Fibroblast of upper back skin (primary cell): ENCODE measurements around the gene PYGB.
"Not testable (repeated sequence)": the region's sequence is repeated elsewhere in the genome, so short reads cannot be mapped to it uniquely, and the experiment has no call there.

ENCODE experiments used
- DNase-seq: peaks from one replicate; pipeline ENCODE4 v3.0.0-alpha.2; 2013

Gene PYGB

DNA sequence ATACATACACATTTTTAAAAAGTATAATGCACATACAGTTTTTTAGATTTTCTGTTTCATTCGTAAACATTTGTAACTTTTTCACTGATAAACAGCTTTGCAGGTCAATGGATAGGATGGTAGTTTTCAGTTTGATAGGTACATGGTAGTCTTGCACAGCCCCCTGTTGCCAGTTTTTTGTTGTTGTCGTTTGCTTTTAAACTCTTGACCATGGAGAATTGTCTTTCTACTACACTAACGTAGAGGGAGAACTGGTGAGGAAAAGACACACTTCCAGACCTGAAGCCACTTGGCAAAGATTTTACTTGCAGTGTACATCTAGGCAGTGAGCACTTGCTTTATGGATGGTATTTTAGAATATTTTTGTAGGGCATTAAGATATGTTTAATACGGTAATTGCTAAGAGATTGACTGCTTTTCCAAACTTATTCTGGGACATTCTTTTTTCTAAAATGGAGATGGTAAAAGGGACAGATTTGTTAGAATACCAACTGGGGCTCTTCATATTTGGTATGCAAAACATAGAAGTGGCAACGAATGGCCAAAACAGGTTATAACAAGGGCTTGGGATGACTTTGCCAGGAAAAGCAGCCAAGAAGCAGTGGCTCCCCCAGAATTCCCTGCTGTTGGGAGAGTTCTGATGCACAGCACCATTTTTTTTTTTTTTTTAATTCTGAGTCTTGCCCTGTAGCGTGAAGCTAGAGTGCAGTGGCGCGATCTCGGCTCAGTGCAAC is 1.5 kb downstream of the PYGB start:
- no peak for DNase-seq

DNA sequence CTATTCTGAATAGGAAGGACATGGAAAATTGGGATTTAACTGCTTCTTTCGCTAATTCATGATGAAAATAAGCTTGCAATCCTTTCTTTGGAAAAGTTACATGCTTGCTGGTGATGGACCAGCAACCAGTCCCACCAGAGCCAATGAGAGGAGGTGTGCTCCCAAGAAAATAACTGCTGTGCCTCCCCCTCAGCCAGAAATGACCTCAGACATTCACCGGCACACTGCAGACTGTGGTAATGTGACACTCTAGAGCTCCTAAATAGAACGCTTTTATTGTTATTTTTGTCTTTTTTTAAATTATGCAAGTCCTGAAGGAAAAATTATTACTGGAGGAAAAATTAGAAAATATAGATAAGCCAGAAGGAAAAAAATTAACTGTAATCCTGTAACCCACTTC is 2.6 kb downstream of the PYGB start:
- DNase-seq = no peak

DNA sequence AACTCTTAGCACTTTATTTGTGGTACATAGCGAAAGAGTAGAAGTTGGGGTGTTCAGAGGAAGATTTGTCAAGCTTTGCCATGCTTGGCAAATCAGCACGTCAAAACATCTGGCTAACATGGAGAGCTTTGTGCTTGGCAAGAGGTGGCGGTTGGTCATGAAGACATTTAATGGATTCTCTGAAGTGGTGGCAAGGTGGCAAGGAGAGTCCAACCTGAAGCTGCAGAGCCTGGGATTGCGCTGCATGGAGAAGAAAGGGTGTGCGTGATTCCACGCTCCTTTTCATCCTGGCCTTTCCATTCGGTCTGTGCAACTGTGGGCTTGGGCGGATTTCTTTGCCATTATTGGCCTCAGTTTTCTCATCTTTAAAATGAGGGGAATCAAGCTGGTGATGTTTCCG is 3.1 kb downstream of the PYGB start:
- DNase-seq = no peak

DNA sequence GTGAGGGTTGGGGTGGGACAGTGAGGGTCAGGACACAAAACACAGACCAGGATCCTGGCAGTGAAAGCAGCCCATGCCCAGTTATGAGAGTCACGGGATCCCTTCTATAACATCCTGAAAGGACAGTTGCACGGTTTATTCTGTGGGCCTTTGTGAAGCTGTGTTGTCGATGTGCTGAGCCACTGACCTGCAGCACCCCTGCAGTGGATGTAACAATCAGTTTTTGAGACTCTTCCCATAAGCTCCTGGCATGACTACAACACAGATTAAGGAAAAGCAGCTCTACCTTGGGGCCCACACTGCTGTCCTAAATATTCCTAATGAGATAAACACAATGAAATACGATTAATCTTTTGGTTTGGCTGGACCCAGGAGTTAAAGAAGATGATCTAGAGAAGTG is 3.7 kb downstream of the PYGB start:
- no peak for DNase-seq

DNA sequence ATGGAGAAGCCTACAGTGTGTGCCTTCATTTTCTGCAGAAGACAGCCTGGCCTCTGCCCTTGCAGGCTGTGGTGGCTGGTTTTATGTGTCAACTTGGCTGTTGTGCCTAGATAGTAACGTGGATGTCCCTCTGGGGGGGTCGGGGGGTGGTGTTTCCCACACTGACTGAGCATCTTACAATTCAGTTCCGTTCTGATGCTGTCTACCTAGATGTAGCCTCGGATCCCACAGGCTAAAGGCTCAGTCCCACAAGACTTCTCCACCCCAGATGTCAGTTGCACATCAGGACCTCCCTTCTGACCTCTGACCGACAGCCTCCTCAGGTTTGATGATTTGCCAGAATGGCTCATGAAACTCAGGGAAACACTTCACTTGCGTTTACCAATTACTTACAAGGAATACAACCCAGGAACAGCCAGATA is 4.4 kb downstream of the PYGB start:
- DNase-seq = no peak

DNA sequence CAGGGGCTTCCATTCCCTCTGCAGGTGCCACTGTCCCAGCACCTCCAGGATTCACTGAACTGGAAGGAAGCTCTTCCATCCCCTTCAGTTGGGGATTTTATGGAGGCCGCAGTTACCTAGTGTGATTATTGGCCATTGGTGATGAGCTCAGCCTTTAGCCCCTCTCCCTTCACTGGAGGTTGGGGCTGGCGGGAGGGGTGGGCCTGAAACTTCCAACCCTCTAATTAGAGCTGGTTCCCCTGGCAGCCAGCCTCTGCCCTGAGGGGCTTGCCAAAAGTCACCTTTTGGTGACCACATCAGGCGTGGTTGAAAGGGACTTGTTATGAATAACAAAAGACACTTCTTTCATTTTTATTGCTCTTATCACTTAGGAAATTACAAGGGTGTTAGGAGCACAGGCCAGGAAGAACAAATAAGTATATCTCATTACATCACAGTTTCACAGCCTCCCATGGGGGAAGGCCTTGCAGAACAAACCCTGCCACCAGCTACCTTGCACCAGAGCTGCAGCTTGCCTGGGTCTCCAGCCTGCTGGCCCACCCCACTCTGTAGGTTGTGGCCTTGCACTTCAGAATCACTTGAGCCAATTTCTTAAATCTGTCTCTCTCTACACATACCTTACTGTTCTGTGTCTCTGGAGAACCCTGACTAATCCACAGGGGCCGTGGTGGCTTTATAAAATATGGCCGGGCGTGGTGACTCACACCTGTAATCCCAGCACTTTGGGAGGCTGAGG is 5.0 kb downstream of the PYGB start:
- no peak for DNase-seq

DNA sequence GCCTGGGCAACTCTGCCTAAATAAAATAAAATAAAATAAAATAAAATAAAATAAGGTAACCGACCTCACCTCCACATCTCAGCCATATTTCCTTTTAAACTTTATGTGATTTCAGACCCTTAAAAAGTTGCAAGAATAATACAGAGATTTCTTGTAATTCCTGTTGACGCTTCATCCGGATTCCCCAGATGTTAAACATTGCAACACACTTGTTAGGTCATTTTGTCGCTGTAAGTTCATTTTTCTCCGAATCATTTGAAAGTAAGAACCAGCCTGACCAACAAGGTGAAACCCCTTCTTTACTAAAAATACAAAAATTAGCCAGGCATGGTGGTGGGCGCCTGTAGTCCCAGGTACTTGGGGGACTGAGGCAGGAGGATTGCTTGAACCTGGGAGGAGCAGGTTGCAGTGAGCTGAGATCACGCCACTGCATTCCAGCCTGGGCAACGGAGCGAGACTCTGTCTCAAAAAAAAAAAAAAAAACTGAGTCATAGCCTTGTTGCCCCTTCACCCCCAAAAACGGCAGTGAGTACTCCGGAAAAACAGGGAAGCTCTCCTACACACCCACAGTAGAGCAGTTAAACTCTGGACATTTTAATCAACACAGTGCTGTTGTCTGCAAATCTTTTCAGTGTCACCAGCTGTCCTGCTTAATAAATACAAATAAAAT is 5.9 kb downstream of the PYGB start:
- DNase-seq = no peak

DNA sequence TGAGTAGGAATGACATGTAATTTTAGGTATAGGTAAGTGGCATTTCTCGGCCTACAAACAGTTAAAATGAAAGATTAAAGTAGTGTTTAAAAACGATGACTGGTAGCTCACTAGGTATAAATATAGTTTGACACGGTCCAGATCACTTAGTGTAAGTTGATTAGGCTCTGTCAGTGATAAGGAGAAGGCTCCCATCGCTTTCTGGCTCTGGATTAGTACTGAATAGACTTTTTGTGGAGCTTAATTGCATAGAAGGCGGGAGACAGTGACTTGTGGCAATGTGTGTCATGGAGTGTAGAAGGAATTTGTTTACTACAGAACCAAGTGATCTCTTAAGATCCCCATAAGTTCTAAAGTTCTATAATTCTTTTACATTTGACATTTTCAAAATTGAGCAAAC is 6.7 kb downstream of the PYGB start:
- DNase-seq = no peak

DNA sequence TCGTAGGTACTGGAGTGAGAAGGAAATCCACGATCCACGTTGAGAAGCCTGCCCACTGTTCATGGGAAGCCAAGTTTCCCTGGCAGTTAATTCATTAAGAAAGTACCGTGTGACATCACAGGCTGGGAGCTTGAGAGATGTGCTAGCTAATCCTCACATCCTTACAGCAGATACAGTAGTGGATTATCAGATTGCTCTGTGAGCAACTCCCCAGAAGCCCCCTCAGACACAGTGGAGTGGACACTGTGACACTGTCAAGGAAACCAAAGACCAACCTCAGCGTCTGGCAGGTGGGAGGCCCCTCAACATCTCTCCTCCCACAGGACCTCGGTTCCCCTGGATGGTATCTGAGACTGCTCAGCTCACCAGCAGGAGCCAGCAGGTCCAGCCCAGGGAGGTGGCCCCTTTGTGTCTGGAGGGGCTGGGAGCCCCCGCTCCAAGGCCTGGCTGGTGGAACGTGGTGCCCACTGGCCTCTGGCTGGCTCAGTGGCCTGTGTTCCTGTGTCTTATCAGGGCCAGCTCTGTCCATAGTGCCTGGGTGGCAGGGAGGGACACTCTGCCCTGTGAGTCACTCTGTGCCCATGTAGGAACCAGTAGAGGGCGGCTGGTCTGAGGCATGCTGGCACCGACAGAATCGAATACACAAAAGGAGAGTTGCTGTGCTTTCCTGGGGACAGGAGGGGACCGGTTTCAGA is 7.2 kb downstream of the PYGB start:
- no peak for DNase-seq

DNA sequence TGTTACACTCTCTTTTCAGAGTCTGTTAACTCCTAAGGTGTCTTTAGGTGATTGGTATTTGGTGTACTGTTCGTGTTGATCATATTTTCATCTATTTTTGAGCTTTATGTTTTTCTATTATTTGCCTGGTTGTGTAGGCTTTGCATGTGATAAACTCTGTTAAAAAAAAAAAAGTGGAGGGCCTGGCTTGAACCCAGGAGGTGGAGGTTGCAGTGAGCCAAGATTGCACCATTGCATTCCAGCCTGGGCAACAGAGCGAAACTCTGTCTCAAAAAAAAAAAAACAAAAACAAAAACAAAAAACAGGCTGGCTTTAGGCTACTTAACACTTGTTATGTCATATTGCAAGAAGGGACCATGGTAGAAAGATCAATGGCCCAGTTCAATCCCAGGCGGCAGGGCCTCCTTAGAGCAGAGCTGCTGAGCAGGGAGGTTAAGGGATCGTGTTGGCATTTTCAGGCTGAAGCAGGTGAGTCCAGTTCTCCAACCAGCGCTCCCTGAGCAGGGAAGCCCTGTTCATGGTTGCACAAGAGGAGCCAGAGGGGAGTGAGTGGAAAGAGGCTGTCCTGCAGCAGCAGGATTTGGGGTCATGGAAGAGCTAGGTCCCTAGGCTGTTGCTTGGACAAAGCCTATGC is 8.5 kb downstream of the PYGB start:
- DNase-seq = no peak

DNA sequence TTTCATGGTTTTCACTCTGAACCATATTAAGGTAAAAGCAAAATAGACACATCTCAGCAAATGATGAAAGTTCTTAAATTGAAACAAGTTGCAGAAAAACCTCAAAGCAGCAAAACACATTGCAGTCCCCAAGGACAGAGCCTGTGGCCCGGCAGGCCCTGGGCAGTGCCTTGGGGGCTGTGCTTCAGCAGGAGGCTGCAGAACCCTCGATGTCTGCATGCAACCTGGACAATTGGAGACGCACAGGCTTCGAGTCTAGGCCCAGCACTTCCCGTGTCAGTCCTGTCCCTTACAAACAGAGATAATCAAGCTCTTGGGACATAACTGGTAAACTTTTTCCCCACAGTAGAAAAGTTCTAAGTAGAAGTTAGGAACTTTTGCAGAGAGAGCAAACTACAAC is 9.2 kb downstream of the PYGB start:
- no peak for DNase-seq

DNA sequence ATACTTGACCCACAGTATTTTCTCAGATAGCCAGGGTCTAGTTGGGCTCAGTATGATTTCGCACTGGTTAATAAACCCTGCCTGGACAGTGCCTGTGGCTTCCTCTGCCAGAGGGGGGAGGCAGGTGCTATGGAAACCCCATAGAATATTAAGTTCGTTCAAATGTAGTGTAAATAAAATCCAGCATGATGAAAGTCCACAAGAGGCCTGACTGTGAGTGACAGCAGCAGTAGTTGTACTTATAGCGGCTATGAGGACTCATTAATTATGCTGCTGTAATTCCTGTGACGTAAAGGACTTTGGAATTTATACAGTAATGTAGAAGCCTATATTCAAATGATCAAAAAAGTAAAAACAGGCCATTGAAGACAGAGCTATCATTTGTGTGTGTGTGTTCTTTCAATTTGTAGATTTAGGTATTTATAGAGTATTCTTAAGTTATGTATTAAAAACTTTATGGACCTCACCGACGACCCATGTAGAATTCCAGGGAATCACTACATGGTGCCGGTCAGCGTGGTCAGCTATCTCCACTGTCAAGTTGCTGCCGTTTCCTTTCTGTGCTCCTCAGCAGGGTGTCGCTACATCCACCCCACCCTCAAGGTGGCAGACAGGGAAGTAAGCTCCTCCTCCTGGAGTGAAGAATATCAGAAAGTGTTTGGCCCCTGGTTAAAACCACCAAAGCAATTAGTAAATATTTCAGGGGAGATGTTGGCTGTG is 10.0 kb downstream of the PYGB start:
- no peak for DNase-seq

DNA sequence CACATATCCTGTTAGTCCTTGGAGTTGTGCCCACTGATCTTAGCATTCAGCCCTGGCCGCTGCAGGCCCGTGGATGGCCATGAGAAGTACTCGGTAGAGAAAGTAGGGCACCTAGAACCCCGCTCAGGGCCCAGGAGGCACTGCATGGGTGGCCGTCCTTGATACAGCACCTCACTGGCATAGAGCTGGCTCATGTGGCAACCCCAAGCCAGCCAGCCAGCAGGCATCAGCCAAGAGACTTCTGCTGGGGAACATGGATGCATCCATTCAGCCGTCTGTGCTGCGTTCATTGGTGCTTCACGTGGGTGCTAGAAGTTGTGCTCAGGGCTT is 10.6 kb downstream of the PYGB start:
- no peak for DNase-seq

DNA sequence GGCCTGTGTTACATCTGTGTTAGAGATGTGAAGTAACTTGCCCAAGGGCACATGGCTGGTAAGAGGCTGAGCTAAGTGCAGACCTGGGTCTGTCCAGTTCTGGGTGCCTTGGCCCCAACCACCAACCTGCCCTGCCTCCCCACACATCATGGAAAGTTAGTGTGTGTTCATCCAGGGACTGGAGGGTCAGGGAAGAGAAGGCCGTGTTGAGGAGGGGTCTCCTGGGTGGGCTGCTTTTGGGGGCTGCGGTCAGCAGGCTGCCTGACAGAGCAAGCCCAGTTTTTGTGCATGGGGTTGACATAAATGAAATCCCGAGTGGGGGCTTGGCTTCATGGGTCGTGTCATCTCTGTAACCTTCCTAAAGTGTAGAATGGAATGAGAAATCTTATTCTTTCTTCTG is 10.9 kb downstream of the PYGB start:
- no peak for DNase-seq

DNA sequence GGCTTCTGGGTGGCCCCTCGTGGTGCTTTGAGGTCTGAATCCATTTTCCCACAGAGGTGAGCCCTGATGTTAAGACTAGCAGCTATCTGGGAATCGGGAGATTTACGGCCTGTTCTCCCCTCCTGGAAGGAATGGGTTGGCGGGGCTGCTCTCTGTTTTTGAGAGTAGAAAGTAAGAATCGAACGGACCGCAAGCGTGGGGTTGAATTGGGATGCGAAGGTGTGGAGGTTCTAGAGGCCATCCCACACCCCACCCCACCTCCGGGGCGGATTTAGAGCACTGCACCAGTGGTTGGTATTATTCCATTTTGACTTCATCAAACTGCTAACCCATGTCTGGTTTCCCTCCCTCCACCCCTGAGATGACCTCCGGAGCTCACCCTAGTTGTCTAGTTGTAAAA is 11.5 kb downstream of the PYGB start:
- DNase-seq = no peak

DNA sequence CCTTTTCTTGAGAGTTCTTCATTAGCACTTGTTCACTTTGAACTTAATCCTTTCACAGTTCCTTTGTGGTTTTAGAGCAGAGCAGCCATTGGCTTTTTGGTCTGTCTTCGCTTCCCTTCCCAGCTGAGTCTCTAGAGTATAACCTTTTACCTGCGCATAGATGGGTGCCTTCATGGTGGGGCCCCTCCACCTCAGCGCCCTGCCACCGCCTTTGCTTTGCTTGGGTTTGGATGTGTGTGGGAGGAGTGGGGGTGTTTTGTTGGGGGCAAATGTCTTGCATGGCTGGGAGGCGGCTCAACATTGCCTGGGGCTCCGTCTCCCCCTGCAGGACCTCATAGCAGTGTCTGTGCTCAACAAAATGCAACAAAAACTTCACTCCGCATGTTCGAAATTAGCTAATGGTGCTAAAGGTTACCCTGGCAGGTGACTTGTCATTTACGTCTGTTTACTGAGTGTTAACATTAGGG is 11.9 kb downstream of the PYGB start:
- DNase-seq = no peak

DNA sequence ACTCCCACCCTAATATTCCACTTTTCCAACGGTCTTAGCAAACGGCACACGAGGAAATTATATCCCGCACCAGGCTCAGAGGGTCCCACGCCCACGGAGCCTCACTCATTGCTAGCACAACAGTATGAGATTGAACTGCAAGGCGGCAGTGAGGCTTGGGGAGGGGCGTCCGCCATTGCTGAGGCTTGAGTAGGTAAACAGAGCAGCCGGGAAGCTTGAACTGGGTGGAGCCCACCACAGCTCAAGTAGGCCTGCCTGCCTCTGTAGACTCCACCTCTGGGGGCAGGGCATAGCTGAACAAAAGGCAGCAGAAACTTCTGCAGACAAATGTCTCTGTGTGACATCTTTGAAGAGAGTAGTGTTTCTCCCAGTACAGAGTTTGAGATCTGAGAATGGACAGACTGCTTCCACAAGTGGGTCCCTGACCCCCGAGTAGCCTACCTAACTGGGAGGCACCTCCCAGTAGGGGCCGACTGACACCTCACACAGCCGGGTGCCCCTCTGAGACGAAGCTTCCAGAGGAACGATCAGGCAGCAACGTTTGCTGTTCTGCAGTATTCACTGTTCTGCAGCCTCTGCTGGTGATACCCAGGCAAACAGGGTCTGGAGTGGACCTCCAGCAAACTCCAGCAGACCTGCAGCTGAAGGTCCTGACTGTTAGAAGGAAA is 13.0 kb downstream of the PYGB start:
- DNase-seq = not testable (repeated sequence)

DNA sequence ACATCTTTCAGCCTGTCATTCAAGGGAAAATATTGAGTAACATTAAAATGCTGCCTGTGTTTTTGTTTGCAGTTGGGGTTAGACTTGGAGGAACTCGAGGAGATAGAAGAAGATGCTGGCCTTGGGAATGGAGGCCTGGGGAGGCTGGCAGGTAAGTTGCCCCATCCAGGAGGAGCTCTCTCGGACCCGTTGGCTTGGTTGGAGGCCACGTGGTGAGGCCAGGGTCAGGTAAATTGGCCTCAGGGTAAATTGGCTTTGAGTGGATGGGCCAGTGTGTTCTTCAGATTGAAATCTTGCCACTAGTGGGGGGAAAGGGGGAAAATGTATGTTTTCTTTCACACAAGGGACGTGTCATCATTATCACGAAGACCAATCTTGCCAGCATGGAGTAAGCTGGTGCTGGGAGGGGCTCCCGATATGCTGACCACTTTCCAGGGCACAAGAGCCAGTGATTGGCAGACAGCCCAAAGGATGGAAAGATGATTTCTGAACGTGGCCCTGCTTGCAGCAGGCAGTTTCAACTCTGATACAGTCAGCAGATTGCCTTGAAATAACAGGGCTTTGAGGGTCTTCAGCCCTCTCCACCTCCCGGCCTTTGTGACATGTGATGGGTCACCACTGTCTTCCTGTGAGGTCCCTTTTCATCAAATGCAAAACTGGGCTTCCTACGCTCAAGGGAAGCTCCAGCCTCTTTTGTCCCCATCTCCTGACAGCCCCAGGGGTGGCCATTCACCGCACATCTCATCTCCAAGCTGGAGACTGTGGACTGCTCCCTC is 21.4 kb downstream of the PYGB start:
- DNase-seq = no peak

DNA sequence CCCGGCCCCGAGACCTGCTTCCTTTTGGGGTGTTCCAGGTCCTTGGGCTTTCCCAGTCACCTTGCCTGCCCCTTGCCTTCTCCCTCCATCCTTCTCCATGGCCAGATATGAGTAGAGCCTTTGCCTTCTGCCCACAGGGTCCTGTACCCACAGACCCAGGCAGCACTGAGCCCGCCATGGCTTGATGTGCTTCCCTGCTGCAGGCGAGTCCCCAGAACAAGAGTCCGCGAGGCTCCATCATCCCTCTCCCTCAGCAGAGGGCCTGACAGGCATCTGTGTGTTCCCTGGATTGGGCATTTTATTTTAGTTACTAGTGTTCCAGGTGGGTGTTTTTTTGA is 21.9 kb downstream of the PYGB start:
- DNase-seq = no peak

DNA sequence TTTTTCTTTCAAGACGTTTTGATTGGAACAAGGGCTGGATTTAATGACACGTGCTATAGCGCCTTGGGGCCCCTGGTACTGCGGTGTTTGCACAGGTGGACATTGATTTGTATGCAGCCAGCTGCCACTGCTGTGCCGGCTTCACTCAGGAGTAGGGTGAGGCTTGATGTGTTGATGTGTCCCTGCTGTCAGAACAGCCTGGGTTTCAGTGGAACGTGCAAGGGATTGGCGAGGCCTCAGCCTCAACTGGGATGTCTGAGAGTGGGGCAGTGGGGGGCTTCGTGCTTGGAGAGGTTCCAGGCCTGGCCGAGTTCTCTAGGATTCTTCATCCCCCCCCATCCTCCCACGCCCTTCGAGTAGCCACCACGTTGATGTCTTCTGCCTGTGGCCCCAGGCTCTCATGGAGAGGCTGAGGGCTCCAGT is 23.0 kb downstream of the PYGB start:
- no peak for DNase-seq
